IMR-90 (cell line): Measurements from ENCODE around the gene OGG1. TPM values are rescaled to one million over a fixed set of nuclear protein-coding genes. Genes with fewer than 3 reads are reported as not detected.

ENCODE experiments used
- ATAC-seq: fragments of 200-7000 bp; cut with Tn5 transposase; 2 replicates; pipeline ENCODE4 v1.9.1; 2020; ENCODE audit warnings: low read depth, mild to moderate bottlenecking, moderate library complexity
- BruUV-seq: library from RNA; stranded (reverse); fragments of 400-500 nt; replicated peaks from 2 replicates; lab custom pipeline; 2021; lab: Mats Ljungman, UMichigan
- CTCF ChIA-PET: fragments of 300-600 bp; formaldehyde crosslinking; extraction: SDS; loops from one replicate; lab custom pipeline; 2021; ENCODE audit warnings: antibody characterized with exemption; lab: Yijun Ruan, JAX
- POLR2A ChIA-PET: fragments of 300-600 bp; sonication (Branson Sonifier 250); formaldehyde crosslinking; loops from one replicate; lab custom pipeline; 2022; ENCODE audit warnings: antibody characterized with exemption; ENCODE audit not compliant: unreplicated experiment; lab: Charles Lee
- DNase-seq: peaks from one replicate; pipeline ENCODE4 v3.0.0; 2013
- H2AFZ ChIP-seq: replicated peaks from 2 replicates; pipeline ENCODE3; 2013; ENCODE audit warnings: low read length, mild to moderate bottlenecking; ENCODE audit not compliant: poor library complexity
- H2AK5ac ChIP-seq: 2 replicates; pipeline ENCODE4 v1.6.1; 2013; ENCODE audit warnings: low read depth, low read length, inconsistent platforms
- H2AK9ac ChIP-seq: replicated peaks from 2 replicates; pipeline ENCODE3; 2013; ENCODE audit warnings: mild to moderate bottlenecking, low read depth, low read length, moderate library complexity; ENCODE audit not compliant: poor library complexity
- H2BK120ac ChIP-seq: 2 replicates; pipeline ENCODE4 v1.6.1; 2013; ENCODE audit warnings: low read depth, low read length, inconsistent platforms
- H2BK15ac ChIP-seq: 3 replicates; pipeline ENCODE4 v1.6.1; 2013; ENCODE audit warnings: low read depth, low read length, inconsistent platforms
- H2BK20ac ChIP-seq: 2 replicates; pipeline ENCODE4 v1.6.1; 2013; ENCODE audit warnings: low read depth, mild to moderate bottlenecking, inconsistent platforms, low read length, moderate library complexity
- H2BK5ac ChIP-seq: 2 replicates; pipeline ENCODE4 v1.6.1; 2013; ENCODE audit warnings: mild to moderate bottlenecking, low read depth, low read length, inconsistent platforms; ENCODE audit not compliant: poor library complexity, severe bottlenecking
- H3K14ac ChIP-seq: replicated peaks from 2 replicates; pipeline ENCODE4 v1.6.1; 2013; ENCODE audit warnings: low read depth, low read length, inconsistent platforms
- H3K18ac ChIP-seq: 2 replicates; pipeline ENCODE4 v1.6.1; 2013; ENCODE audit warnings: low read depth, low read length, control low read depth
- H3K23ac ChIP-seq: 2 replicates; pipeline ENCODE4 v1.6.1; 2013; ENCODE audit warnings: low read depth, low read length, inconsistent platforms
- H3K27ac ChIP-seq: 2 replicates; pipeline ENCODE4 v1.5.1; 2013; ENCODE audit warnings: mild to moderate bottlenecking, control low read depth, low read length; ENCODE audit not compliant: insufficient read depth
- H3K27me3 ChIP-seq: 2 replicates; pipeline ENCODE4 v1.6.1; 2013; ENCODE audit warnings: low read length; ENCODE audit not compliant: control insufficient read depth, insufficient read depth
- H3K36me3 ChIP-seq: 2 replicates; pipeline ENCODE4 v1.6.1; 2013; ENCODE audit warnings: low read length, mixed read lengths; ENCODE audit not compliant: control insufficient read depth, insufficient read depth
- H3K4ac ChIP-seq: 2 replicates; pipeline ENCODE4 v1.6.1; 2013; ENCODE audit warnings: low read depth, low read length, inconsistent platforms
- H3K4me1 ChIP-seq: 2 replicates; pipeline ENCODE4 v1.6.1; 2013; ENCODE audit warnings: low read length, mixed read lengths; ENCODE audit not compliant: control insufficient read depth, insufficient read depth
- H3K4me2 ChIP-seq: 2 replicates; pipeline ENCODE4 v1.6.1; 2013; ENCODE audit warnings: low read depth, mild to moderate bottlenecking, control low read depth, low read length, moderate library complexity
- H3K4me3 ChIP-seq: 2 replicates; pipeline ENCODE4 v1.5.1; 2013; ENCODE audit warnings: low read depth, mild to moderate bottlenecking, control low read depth, low read length, moderate library complexity; ENCODE audit not compliant: insufficient read depth
- H3K56ac ChIP-seq: 2 replicates; pipeline ENCODE4 v1.6.1; 2013; ENCODE audit warnings: low read length, inconsistent platforms; ENCODE audit not compliant: insufficient read depth; ENCODE audit errors: extremely low read depth
- H3K79me1 ChIP-seq, 2 experiments: 2 replicates each; pipeline ENCODE4 v1.6.1; 2013; ENCODE audit warnings: low read length in 2 of 2, inconsistent platforms in 1 of 2, low read depth in 1 of 2
- H3K9ac ChIP-seq: 2 replicates; pipeline ENCODE4 v1.6.1; 2013; ENCODE audit warnings: low read depth, low read length, control low read depth
- H3K9me1 ChIP-seq: 2 replicates; pipeline ENCODE4 v1.6.1; 2013; ENCODE audit warnings: low read length, inconsistent platforms; ENCODE audit not compliant: insufficient read depth
- H3K9me3 ChIP-seq: 2 replicates; pipeline ENCODE4 v1.6.1; 2013; ENCODE audit warnings: low read length; ENCODE audit not compliant: control insufficient read depth, insufficient read depth
- H4K20me1 ChIP-seq: 2 replicates; pipeline ENCODE4 v1.6.1; 2013; ENCODE audit warnings: low read length, inconsistent platforms; ENCODE audit not compliant: insufficient read depth
- H4K5ac ChIP-seq: 2 replicates; pipeline ENCODE4 v1.6.1; 2013; ENCODE audit warnings: mild to moderate bottlenecking, low read depth, low read length, control low read depth
- H4K8ac ChIP-seq, 2 experiments: 2 replicates each; pipeline ENCODE4 v1.6.1; 2013; ENCODE audit warnings: low read depth in 2 of 2, low read length in 2 of 2, control low read depth in 1 of 2, inconsistent platforms in 1 of 2
- H4K91ac ChIP-seq: 2 replicates; pipeline ENCODE4 v1.6.1; 2013; ENCODE audit warnings: low read depth, low read length, inconsistent platforms; ENCODE audit not compliant: insufficient read depth
- MAFK ChIP-seq: IDR thresholded peaks from 2 replicates; pipeline ENCODE4 v1.6.1; 2012; ENCODE audit warnings: low read depth, low read length, improper control_type of control experiment
- MAZ ChIP-seq: IDR thresholded peaks from 2 replicates; pipeline ENCODE4 v1.6.1; 2012; ENCODE audit warnings: low read depth, mild to moderate bottlenecking, low read length, improper control_type of control experiment, moderate library complexity, borderline replicate concordance
- NFE2L2 ChIP-seq: fragments of 150-350 bp; IDR thresholded peaks from 2 replicates; pipeline ENCODE4 v1.6.1; 2016; ENCODE audit warnings: low read depth, mild to moderate bottlenecking, low read length
- RCOR1 ChIP-seq: IDR thresholded peaks from 2 replicates; pipeline ENCODE4 v1.6.1; 2012; ENCODE audit warnings: mild to moderate bottlenecking, low read length, improper control_type of control experiment; ENCODE audit not compliant: insufficient replicate concordance
- RFX5 ChIP-seq: IDR thresholded peaks from 2 replicates; pipeline ENCODE4 v1.8.0; 2012; ENCODE audit warnings: low read depth, mild to moderate bottlenecking, low read length, moderate library complexity
- USF2 ChIP-seq: fragments of 150-350 bp; IDR thresholded peaks from 2 replicates; pipeline ENCODE4 v1.6.1; 2017; ENCODE audit warnings: mild to moderate bottlenecking, antibody characterized with exemption, low read length, low read depth
- WGBS, 2 experiments: methylation state at CpG; one replicate each; pipeline versions ENCODE4 v1.1.5 to v1.1.7; 2013; ENCODE audit warnings: missing lambda C conversion rate in 2 of 2; ENCODE audit not compliant: insufficient read length in 1 of 2; ENCODE audit errors: extremely low coverage in 2 of 2; 5-methylcytosine and 5-hydroxymethylcytosine counted together
- dilution Hi-C: fragments of 300-500 bp; cut with HindIII; formaldehyde crosslinking; loops from one replicate; pipeline ENCODE4 v1.14.3; 2018; ENCODE audit warnings: low sequenced_read_pairs; ENCODE audit not compliant: unreplicated experiment
- in situ Hi-C: fragments of 300-500 bp; cut with MboI; formaldehyde crosslinking; loops from 3 replicates; pipeline ENCODE4 v1.14.3; 2019; ENCODE audit warnings: low sequenced_read_pairs, inconsistent platforms, mixed read lengths
- intact Hi-C: fragments of 100-400 bp; cut with micrococcal nuclease; formaldehyde crosslinking; loops from 2 replicates; pipeline ENCODE4 v1.10.0; 2022
- polyA plus RNA-seq, 3 experiments: library from polyadenylated mRNA; depleted of rRNA; stranded (reverse); fragments of >200 nt; gene quantifications; 2 replicates each; pipeline ENCODE4 v1.2.3, GENCODE V29; 2012; ENCODE audit warnings: low replicate concordance in 1 of 3
- total RNA-seq: library from RNA; depleted of rRNA; stranded (reverse); fragments of >200 nt; gene quantifications from 2 replicates; pipeline ENCODE4 v1.2.3, GENCODE V29; 2012
- TF ChIP-seq, protein P1 (sequence below): fragments of 150-350 bp; IDR thresholded peaks from 2 replicates; pipeline ENCODE4 v1.6.1; 2016; ENCODE audit warnings: low read depth, mild to moderate bottlenecking, low read length, moderate library complexity, borderline replicate concordance

Gene OGG1
- total and polyA plus RNA-seq, 2 of the 4 experiments (the other 2 are of a cell fraction): 14.9 to 25.6 TPM

GRCh38 chr3:9781978-9782603, 32.3 kb downstream of the OGG1 start:
- WGBS, 2 experiments: 83% methylated on average over 3 of the region's 3 CpGs; no CpG with 5 or more reads in 1 of the 2 experiments
- peaks cover 9% of the 10 kb centered on the region; the same call in 1 of the 2 replicates for H3K9me1 ChIP-seq
- ATAC-seq (no peak), DNase-seq (no peak)
- no peak overlapping the region for H2BK120ac ChIP-seq
- no peaks in the 10 kb centered on the region for H4K20me1 ChIP-seq
- in situ Hi-C loops (no loop called here), intact Hi-C loops (no loop called here), dilution Hi-C loops (no loop called here)
- no peak overlapping the region for H3K23ac ChIP-seq
- no peak overlapping the region for H2BK20ac ChIP-seq
- no peak overlapping the region for H2AFZ ChIP-seq
- no peak overlapping the region for H3K9ac ChIP-seq
- peaks cover 44% of the 10 kb centered on the region for H3K36me3 ChIP-seq
- H4K8ac ChIP-seq: no peak overlapping the region
- peaks cover 3% of the 10 kb centered on the region for H3K4me1 ChIP-seq
- no peak overlapping the region for H3K4me2 ChIP-seq
- no peak overlapping the region for H3K18ac ChIP-seq
- H3K27ac ChIP-seq: no peak overlapping the region
- H2AK9ac ChIP-seq: no peak overlapping the region
- H2BK15ac ChIP-seq: no peak overlapping the region
- H3K14ac ChIP-seq: no peak overlapping the region
- H4K5ac ChIP-seq: no peak overlapping the region
- no peak overlapping the region for H3K4ac ChIP-seq
- H2BK5ac ChIP-seq: no peak overlapping the region
- peaks cover 6% of the 10 kb centered on the region in 2 experiments; a peak in 3 of 4 replicates for H3K79me1 ChIP-seq
- TF ChIP-seq, protein P1, sequence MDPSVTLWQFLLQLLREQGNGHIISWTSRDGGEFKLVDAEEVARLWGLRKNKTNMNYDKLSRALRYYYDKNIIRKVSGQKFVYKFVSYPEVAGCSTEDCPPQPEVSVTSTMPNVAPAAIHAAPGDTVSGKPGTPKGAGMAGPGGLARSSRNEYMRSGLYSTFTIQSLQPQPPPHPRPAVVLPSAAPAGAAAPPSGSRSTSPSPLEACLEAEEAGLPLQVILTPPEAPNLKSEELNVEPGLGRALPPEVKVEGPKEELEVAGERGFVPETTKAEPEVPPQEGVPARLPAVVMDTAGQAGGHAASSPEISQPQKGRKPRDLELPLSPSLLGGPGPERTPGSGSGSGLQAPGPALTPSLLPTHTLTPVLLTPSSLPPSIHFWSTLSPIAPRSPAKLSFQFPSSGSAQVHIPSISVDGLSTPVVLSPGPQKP: no peak
- TF ChIP-seq MAZ (no peak), USF2 (no peak), RFX5 (no peak), NFE2L2 (no peak), RCOR1 (no peak), MAFK (no peak)
- no peak overlapping the region for H3K4me3 ChIP-seq
- H4K91ac ChIP-seq: no peak overlapping the region
- POLR2A ChIA-PET: no interaction called here
- CTCF ChIA-PET: no interaction called here
- H3K9me3 ChIP-seq: no peaks in the 10 kb centered on the region
- H3K27me3 ChIP-seq: no peaks in the 10 kb centered on the region
- H3K56ac ChIP-seq: no peak overlapping the region
- BruUV-seq: no TSS peak
- H2AK5ac ChIP-seq: no peak overlapping the region
